IPS DF 6.9 (cell line): ENCODE data around the gene PNPLA7.
"Not testable (repeated sequence)": the region's sequence is repeated elsewhere in the genome, so short reads cannot be mapped to it uniquely, and the experiment has no call there.

Source experiments
- DNase-seq: peaks from one replicate; pipeline ENCODE4 v3.0.0-alpha.2; 2013; ENCODE audit warnings: low read depth, low spot score
- H3K27ac ChIP-seq: one replicate; pipeline ENCODE4 v1.5.1; 2013; ENCODE audit warnings: low read length, control low read depth
- H3K27me3 ChIP-seq: 2 replicates; pipeline ENCODE4 v1.6.1; 2013; ENCODE audit warnings: mild to moderate bottlenecking, low read length; ENCODE audit not compliant: control insufficient read depth, insufficient read depth
- H3K36me3 ChIP-seq: 2 replicates; pipeline ENCODE4 v1.6.1; 2013; ENCODE audit warnings: low read length; ENCODE audit not compliant: control insufficient read depth, insufficient read depth
- H3K4me1 ChIP-seq: 2 replicates; pipeline ENCODE4 v1.6.1; 2013; ENCODE audit warnings: low read length; ENCODE audit not compliant: control insufficient read depth, insufficient read depth
- H3K4me3 ChIP-seq: 2 replicates; pipeline ENCODE4 v1.5.1; 2013; ENCODE audit warnings: mild to moderate bottlenecking, low read length
- H3K9me3 ChIP-seq: 2 replicates; pipeline ENCODE4 v1.6.1; 2013; ENCODE audit warnings: low read length, inconsistent platforms; ENCODE audit not compliant: control insufficient read depth, insufficient read depth
- WGBS: extraction: QIAGEN DNeasy Blood & Tissue Kit; methylation state at CpG from one replicate; pipeline ENCODE4 v1.1.7; 2013; ENCODE audit warnings: mixed read lengths, missing lambda C conversion rate; ENCODE audit not compliant: insufficient read length, insufficient coverage; 5-methylcytosine and 5-hydroxymethylcytosine counted together

PNPLA7 gene

DNA sequence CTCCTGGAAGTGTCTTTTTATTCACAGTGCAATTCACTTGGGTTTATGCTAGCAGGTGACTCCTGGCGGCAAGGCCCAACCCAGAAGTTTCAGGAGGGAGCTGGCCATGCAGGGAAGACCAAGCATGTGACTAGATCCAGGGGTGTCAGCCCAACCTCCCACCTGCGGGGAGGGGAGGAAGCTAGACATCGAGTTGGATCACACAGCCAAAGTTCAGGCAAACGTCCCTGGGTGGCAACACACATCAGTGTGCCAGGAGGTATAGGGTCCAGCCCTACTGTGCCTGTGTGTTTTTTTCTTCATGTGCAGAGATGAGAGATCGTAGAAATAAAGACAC lies 25.3 kb downstream of the PNPLA7 start:
- Histone ChIP-seq H3K36me3 (no peaks in the 10 kb centered on the region), H3K27me3 (no peaks in the 10 kb centered on the region), H3K9me3 (no peaks in the 10 kb centered on the region), H3K4me3 (no peak overlapping the region), H3K27ac (no peak overlapping the region), H3K4me1 (no peaks in the 10 kb centered on the region; the same call in 1 of the 2 replicates)
- DNase-seq: no peak
- no CpG with 5 or more reads among the region's 5 CpGs for WGBS

DNA sequence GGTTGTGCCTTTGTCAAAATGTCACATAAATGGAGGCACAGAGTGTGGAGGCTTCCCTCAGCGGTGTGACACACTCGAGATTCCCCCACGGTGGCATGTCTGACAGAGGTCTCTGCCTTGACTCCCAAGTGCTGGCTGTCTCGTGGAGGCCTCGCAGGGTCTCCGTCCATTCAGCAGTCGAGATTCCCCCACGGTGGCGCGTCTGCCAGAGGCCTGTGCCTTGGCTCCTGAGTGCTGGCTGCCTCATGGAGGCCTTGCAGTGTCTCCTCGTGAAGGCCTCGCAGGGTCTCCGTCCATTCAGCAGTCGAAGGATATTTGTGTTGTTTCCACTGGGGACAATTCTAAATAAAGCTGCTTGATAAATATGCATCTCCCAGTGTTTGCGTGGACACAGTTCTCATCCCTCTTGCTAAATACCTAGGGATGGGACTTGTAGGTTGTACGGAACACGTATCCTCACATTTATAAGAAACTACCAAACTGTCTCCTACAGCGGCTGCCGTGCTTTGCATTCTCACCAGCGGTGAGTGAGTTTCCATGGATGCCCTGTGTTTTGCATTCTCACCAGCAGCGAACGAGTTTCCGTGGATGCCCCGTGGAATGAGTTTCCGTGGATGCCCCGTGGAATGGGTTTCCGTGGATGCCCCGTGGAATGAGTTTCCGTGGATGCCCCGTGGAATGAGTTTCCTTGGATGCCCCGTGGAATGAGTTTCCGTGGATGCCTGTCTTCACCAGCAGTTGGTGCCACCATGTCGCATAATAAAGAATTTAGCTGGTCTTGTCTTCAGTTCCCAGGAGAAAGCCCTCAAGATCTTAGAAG lies 25.8 kb downstream of the PNPLA7 start:
- WGBS: no CpG with 5 or more reads among the region's 33 CpGs
- H3K36me3 ChIP-seq: no peaks in the 10 kb centered on the region
- no peak overlapping the region for H3K27ac ChIP-seq
- H3K27me3 ChIP-seq: no peaks in the 10 kb centered on the region
- DNase-seq: no peak
- no peaks in the 10 kb centered on the region for H3K9me3 ChIP-seq
- H3K4me3 ChIP-seq: no peak overlapping the region
- H3K4me1 ChIP-seq: no peaks in the 10 kb centered on the region; the same call in 1 of the 2 replicates

DNA sequence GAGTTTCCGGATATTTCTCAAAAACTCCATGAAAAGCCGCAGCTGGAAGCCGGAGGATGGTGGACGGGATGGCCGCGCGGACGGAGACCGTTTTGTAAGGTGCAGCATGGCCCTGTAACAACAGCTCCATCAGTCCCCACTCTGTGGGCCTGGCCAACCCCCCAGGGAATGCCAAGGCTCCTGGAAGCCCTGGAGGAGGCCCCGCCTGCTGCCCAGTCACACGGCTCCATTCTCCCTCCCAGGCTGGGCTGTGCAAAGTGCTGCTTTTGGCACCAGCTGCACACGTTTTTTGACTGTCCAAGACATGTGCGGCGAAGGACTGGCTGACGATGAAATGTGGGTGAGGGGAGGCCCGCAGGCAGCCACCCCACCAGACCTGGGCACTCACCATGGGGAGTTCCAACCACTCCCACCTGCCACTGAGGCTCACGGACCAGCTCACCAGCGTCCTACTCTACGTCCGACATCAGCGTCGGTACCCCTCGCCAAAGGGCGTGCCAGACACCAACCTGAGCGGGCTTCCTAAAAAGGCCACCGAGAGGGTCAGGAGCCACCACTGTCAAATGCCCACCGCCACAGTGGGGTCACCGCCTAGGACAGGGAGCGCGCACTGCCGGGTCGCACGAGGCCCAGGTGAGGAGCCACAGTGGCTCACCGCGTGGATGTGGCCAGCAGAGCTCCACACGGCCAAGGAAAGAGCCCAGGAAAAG lies 27.3 kb downstream of the PNPLA7 start:
- Histone ChIP-seq H3K36me3 (no peaks in the 10 kb centered on the region), H3K4me1 (no peaks in the 10 kb centered on the region; the same call in 1 of the 2 replicates), H3K27ac (no peak overlapping the region), H3K9me3 (no peaks in the 10 kb centered on the region), H3K27me3 (no peaks in the 10 kb centered on the region), H3K4me3 (no peak overlapping the region)
- DNase-seq: no peak
- no CpG with 5 or more reads among the region's 36 CpGs for WGBS

DNA sequence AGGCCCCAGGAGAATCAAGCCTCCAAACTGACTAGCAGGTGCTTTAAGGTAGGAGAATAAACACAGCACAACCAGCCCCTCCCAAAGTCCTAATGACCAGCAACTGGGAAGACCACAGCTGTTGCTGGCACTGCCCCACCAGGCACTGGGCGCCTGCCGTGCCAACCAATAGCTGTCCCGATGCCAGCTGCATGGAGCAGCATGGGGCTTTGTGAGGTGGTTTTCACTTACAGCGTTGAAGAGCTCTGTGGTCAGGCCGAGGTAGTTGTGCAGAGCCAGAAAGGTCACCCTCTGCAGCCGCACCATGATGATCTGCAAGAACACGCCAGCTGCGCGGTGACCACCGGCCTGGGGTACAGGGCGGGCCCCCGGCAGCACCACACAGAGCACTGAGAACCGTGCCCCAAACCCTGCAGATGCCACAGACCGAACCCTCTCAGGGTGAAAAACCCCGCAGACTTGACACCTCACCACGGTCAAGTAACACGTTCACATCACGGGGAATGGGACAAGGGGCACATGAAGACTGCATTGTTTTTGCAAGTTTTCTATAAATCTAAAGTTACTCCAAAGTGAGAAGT lies 28.7 kb downstream of the PNPLA7 start:
- WGBS: no CpG with 5 or more reads among the region's 18 CpGs
- Histone ChIP-seq H3K27ac (no peak overlapping the region), H3K36me3 (no peaks in the 10 kb centered on the region), H3K4me3 (no peak overlapping the region), H3K27me3 (no peaks in the 10 kb centered on the region), H3K4me1 (no peaks in the 10 kb centered on the region; the same call in 1 of the 2 replicates), H3K9me3 (no peaks in the 10 kb centered on the region)
- no peak for DNase-seq

DNA sequence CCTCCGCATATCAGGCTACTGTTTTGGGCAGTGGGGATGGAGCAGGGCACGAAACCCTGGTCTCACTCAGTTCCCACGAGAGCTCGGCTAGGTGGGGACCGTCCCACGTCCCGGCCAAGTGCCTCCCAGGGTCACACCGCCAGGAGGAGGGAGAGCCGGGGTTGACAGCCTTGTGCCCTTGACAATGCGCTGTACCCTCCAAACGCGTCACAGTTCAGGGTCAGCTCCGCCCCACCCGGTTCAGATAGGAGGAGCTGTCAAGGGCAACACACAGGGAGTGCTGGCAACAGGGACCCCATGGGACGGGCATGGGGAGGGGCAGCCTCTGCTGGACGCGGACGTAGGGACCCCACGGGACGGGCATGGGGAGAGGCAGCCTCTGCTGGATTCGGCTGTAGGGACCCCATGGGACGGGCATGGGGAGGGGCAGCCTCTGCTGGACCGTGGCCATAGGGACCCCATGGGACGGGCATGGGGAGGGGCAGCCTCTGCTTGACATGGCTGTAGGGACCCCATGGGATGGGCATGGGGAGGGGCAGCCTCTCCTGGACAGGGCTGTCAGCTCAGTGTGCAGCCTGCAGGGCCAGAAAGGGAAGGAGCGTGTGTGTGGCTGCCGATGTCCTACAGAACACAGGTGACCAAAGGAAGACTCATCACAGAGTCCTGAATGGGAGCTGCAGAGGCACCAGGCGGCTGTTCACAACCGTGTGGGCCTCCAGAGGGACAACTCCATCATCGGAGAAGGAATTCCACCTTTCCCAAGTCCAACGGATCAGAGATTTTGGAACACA lies 29.4 kb downstream of the PNPLA7 start:
- no peaks in the 10 kb centered on the region for H3K27me3 ChIP-seq
- no peak overlapping the region for H3K4me3 ChIP-seq
- H3K36me3 ChIP-seq: no peaks in the 10 kb centered on the region
- no peaks in the 10 kb centered on the region for H3K9me3 ChIP-seq
- no peak overlapping the region for H3K27ac ChIP-seq
- no CpG with 5 or more reads among the region's 30 CpGs for WGBS
- no peaks in the 10 kb centered on the region; the same call in 1 of the 2 replicates for H3K4me1 ChIP-seq
- DNase-seq: no peak

DNA sequence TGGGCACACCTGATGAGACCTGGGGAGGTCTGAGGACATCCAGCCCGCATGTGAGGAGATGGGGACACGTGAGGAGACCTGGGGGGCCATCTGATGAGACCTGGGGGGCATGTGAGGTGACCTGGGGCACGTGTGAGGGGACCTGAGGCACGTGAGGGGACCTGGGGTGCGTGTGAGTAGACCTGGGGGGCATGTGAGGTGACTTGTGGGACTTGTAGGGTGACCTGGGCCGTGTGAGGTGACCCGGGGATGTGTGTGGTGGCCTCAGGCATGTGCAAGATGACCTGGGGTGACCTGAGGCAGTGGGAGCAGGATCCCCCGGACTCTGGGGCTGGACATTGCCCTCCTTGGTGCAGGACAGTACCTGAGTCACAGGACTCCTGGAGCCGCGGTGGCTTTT lies 30.6 kb downstream of the PNPLA7 start:
- no peaks in the 10 kb centered on the region; the same call in 1 of the 2 replicates for H3K4me1 ChIP-seq
- no CpG with 5 or more reads among the region's 10 CpGs for WGBS
- DNase-seq: no peak

DNA sequence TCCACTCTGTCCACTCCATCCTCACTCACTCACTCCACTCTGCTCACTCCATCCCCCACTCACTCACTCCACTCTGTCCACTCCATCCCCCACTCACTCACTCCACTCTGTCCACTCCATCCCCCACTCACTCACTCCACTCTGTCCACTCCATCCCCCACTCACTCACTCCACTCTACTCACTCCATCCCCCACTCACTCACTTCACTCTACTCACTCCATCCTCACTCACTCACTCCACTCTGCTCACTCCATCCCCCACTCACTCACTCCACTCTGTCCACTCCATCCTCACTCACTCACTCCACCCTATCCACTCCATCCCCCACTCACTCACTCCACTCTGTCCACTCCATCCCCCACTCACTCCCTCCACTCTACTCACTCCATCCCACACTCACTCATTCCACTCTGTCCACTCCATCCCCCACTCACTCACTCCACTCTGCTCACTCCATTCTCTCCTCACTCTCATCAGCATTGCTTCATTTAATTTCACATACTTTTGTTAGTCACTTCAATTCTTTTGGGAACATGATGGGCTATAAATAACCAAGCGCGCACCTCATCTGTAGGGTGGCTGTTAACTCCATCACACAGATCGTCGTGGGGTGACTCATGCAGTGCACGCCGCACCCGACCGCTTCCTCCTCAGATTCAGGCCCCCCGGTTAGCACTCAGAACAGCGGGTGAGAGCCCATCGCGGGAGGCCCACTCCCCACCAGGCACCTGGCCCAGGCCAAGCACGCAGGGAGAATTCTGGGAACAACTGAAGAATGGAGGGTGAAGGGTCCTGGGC lies 31.3 kb downstream of the PNPLA7 start:
- H3K4me3 ChIP-seq, H3K9me3 ChIP-seq, H3K27ac ChIP-seq, H3K36me3 ChIP-seq, DNase-seq, H3K27me3 ChIP-seq, H3K4me1 ChIP-seq: not testable (repeated sequence)
- WGBS: no CpG with 5 or more reads among the region's 13 CpGs

More for the DNA sequence above, 30.6 kb downstream of the PNPLA7 start:
- Histone ChIP-seq H3K27ac (no peak overlapping the region), H3K36me3 (no peaks in the 10 kb centered on the region), H3K9me3 (no peaks in the 10 kb centered on the region), H3K27me3 (no peaks in the 10 kb centered on the region), H3K4me3 (no peak overlapping the region)

DNA sequence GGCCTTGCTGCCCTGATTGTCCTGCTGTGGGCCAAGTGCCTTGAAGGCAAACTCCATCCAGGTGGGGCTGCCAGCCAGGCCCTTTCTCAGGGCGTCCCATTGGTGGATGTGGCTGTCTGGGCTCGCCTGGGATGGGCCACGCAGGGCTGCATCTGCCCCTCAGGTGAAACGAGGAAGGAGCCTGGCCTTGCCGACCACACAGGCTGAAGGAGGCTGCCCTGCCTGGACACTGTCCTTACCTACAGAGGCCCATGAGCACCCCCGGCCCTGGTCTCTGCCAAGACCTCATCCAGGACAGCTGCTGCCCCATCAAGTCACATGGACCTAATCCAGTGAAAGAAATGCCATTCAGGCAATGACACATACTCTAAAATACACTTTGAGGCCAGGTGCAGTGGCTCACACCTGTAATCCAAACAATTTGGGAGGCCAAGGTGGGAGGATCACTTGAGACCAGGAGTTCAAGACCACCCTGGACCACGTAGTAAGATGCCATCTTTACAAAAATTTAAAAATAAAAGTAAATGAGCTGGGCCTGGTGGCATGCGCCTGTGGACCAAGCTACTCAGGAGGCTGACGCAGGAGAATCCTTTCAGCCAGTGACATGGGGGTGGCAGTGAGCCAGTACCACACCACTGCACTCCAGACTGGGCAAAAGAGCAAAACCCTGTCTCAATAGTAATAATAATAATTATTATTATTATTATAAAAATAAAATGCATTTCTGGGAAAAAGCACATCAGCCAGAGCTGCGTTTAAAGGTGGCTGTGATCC lies 33.9 kb downstream of the PNPLA7 start:
- WGBS: no CpG with 5 or more reads among the region's 10 CpGs
- no peak for DNase-seq

DNA sequence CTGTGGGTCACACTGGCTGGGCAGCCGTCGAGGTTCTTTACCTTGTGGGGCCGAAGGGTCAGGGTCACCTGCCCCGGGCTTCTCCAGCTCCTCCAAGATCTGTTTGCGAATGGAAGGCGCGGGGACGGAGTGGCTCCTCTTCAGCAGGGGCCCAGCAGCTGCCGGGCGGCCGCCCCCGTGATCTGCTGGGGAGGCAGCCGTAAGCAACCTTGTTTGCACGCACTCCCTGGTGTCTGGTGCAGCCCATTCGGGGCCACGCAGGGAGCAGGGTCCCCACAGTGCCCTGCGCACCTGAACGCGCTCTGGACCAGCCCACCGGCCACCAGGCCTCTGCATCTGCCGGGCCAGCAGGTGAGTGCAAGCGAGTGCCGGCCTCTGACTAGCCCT lies 34.9 kb downstream of the PNPLA7 start:
- Histone ChIP-seq H3K27ac (no peak overlapping the region), H3K9me3 (no peaks in the 10 kb centered on the region), H3K27me3 (no peaks in the 10 kb centered on the region), H3K4me3 (no peak overlapping the region), H3K4me1 (no peaks in the 10 kb centered on the region), H3K36me3 (no peaks in the 10 kb centered on the region)
- no peak for DNase-seq
- WGBS: no CpG with 5 or more reads among the region's 23 CpGs

More for the DNA sequence above, 33.9 kb downstream of the PNPLA7 start:
- H3K36me3 ChIP-seq: no peaks in the 10 kb centered on the region
- no peaks in the 10 kb centered on the region for H3K9me3 ChIP-seq
- H3K27ac ChIP-seq: no peak overlapping the region
- H3K27me3 ChIP-seq: no peaks in the 10 kb centered on the region
- H3K4me3 ChIP-seq: no peak overlapping the region
- H3K4me1 ChIP-seq: no peaks in the 10 kb centered on the region; the same call in 1 of the 2 replicates
